Subcutaneous adipose tissue (tissue), 4 donors: ENCODE measurements around the gene PTPRN2. TPM values are rescaled to one million over a fixed set of nuclear protein-coding genes. Genes with fewer than 3 reads are reported as not detected.

Experiments used
- total RNA-seq, 4 donors: library from RNA; depleted of rRNA; stranded (reverse); fragments of >200 nt; gene quantifications; one replicate each; pipeline ENCODE4 v1.1.0, GENCODE V29; 2016
- TF ChIP-seq, protein P1 (sequence below): fragments of 450-650 bp; IDR thresholded peaks from one replicate; pipeline ENCODE4 v1.5.1; 2016; ENCODE audit warnings: low read depth, mild to moderate bottlenecking, control low read depth, antibody characterized with exemption, moderate library complexity

The PTPRN2 gene
- total RNA-seq, 4 donors from 2014 or later, result 2.0 to 4.6 (median 3.7) TPM

DNA sequence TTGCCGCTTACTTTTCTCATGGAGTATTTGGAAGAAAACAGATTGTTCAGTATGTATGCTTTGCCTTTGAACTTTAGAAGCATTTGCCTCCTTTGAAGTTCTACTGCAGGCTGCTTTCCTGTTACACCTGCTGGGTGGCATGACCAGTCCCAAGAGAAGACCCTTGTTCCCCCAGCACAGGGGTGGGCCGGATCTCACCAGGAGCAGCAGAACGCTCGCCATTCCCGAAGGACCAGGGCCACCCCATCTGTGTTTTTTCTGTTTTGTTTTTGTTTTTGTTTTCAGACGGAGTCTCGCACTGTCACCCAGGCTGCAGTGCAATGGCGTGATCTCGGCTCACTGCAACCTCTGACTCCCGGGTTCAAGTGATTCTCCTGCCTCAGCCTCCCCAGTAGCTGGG, 493.6 kb downstream of the PTPRN2 start:
- TF ChIP-seq, protein P1, sequence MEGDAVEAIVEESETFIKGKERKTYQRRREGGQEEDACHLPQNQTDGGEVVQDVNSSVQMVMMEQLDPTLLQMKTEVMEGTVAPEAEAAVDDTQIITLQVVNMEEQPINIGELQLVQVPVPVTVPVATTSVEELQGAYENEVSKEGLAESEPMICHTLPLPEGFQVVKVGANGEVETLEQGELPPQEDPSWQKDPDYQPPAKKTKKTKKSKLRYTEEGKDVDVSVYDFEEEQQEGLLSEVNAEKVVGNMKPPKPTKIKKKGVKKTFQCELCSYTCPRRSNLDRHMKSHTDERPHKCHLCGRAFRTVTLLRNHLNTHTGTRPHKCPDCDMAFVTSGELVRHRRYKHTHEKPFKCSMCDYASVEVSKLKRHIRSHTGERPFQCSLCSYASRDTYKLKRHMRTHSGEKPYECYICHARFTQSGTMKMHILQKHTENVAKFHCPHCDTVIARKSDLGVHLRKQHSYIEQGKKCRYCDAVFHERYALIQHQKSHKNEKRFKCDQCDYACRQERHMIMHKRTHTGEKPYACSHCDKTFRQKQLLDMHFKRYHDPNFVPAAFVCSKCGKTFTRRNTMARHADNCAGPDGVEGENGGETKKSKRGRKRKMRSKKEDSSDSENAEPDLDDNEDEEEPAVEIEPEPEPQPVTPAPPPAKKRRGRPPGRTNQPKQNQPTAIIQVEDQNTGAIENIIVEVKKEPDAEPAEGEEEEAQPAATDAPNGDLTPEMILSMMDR, result no peak

DNA sequence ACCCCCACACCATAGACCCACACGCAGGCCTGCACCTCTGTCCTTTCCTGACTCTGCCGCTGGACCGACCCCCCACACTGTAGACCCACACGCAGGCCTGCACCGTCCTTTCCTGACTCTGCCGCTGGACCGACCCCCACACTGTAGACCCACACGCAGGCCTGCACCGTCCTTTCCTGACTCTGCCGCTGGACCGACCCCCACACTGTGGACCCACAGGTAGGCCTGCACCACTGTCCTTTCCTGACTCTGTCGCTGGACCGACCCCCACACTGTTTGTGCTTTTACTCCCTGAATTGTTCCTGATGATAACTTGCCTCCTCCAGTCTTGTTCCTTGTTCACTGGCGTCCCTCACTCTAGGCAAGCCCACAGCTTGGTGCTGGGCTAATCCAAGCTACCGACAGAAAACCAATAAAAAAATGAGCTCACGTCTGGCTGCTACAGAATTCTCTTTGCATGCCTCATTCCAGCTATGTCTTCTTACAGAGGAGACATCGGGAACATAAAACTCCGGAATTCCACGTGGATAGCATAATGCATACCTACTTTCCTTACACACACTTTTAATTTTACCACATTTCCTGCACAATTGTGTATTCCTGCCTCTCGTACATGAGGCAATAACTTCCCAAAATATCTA, 494.3 kb downstream of the PTPRN2 start:
- TF ChIP-seq, protein P1, result no peak

DNA sequence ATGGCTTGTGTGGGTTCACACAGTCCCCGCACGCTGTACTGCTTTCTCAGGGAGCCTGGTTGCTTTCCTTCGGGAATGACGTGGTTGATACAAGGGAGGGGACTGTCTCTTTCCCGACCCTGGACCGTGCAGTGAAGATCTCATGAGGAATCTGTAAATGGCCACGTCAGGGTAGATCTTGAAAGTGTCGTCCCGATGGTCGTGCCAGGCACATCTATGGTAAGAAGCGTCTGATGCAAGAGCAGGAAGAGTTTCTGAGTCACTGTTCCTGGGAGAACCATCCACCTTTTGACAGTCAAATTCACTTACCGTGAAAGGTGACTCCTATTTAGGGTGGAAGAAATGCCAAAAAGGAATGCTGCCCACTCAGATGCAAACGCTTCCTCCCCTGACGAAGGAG, 500.4 kb downstream of the PTPRN2 start:
- TF ChIP-seq, protein P1, result no peak

DNA sequence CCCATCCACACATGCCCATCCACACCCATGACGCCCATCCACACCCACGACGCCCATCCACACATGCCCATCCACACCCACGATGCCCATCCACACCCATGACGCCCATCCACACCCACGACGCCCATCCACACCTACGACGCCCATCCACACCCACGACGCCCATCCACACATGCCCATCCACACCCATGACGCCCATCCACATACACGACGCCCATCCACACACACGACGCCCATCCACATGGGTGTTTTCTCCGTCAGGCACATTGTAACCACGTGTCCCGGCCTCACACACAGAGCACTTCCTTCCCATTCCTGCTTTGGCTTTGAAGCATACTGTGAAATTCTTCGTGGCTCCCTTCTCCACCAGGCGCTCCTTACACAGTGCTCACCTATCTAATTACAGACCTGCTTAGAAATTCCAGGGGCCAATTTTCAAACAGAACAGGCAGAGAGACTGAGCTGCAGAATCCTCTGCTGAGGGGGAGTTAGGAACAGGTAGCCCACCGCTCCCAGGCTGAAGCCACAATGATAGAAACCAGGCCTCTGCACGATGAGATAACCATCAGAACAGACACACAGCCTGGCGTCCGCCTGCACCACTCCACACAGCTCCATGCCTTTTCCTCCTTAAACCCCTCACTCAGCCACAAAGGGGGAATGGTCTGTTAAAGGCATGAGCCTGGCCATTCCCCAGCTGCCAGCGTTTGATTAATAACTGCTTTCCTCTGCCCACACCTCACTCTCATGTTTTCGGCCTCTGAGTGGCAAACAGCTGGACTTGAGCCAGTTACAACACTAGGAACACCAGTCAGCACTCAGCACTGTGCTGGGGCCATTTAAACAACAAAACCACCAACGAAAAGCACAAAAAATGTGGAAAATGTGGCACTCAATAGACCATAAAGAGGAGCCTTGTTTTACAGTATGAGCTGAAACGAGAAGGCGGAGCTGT, 501.6 kb downstream of the PTPRN2 start:
- TF ChIP-seq, protein P1, result no peak

DNA sequence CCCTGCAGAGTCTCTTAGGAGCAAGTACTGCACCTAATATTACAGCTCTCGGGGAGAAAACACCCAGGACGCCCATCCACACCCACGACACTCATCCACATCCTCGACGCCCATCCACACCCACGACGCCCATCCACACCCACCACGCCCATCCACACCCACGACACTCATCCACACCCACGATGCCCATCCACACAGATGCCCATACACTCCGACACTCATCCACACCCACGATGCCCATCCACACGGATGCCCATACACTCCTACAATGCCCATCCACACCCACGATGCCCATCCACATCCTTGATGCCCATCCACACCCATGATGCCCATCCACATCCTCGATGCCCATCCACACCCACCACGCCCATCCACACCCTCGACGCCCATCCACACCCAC, 503.1 kb downstream of the PTPRN2 start:
- TF ChIP-seq, protein P1, result no peak

DNA sequence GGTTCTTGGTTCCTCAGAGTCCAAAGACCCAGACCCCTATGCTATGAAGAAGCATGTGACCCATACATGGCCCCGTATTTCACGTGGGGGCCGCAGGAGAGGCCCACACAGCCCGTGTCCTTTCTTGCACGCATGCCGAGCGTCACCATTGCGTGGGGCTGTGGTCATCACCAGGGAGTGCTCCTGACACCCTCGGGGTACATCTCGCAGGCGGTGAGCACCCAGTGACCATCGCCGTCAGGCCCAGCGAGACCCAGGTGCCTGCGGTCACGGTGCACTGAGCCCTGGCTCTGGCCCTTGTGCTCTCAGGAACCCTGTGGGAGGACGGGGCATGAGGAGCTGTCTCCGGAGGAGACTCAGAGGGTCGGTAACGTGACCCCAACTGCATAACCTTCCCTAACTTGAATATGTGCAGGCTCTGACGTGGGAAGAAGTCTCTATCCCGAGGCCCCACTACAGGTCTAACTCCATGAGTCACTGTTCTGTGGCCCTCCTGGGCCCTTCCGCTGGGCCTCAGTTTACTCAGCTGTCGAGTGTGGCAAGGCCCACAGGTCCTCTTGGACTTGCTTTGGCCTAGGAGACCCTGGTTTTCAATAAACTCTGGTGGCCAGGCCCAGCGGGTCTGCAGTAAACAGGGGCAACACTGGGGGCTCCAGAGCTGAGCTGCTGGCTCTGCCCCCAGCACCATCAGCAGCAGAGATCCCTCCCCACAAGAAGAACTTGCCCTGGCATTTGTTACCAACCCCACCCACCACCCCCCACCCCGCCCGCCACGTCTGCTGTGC, 503.9 kb downstream of the PTPRN2 start:
- TF ChIP-seq, protein P1, result no peak
